Left kidney (tissue), 2 donors: ENCODE measurements around the gene U2AF1L4. TPM values are rescaled to one million over a fixed set of nuclear protein-coding genes. Genes with fewer than 3 reads are reported as not detected.

Experiments used
- DNase-seq: peaks from one replicate; pipeline ENCODE4 v3.0.0-alpha.2; 2013
- polyA plus RNA-seq: library from polyadenylated mRNA; unstranded; fragments of 120-200 nt; gene quantifications from one replicate; pipeline ENCODE4 v1.2.1, GENCODE V29; 2013; ENCODE audit not compliant: insufficient read length

The U2AF1L4 gene
- polyA plus RNA-seq, 1 donor, result 19.0 TPM

DNA sequence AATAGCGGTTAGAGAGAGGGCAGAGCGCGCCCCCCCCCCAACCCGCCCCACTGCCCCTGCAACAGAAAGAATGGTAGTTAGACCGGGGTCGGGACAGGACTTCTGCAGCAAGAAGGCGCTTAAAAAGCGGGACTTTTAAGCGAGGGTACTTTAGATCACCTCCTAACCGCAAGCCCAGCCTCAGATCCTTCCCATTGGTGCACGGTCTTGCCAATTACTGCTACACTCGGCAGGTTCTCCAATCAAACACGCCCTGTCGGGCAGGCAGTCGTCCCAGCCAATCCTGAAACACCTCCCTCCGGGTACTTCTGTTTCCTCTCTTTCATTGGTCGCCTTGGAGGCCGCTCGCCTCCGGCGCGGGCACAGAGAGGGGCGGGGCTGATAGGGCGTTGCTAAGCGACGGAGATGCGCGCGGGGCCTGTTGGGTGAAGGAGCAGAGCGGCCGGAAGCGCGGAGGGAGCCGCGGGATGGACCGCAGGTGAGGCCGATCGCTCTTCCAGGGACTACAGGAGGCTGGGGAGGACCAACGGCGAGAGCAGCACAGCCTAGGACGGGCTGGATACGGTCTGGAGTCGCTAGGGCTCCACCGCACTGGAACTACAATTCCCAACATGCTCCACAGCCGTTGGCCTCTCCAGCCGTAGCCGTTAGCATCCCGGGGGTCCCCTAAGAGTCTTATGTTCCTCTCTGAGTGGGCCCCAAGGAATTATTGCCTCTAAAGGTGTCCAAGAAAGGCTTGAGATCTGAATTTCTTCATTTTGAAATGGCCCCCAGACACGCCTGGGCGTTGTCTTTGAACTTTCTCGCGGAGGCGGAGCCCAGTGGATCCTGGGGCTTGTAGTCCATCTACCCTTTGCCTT, 12.8 kb upstream of the U2AF1L4 start, which contains the start of gene PROSER3:
PROSER3 (plus strand) TSS at position 428 of the 860 bp plus-strand sequence; CDS start at position 468, 40 bp downstream.
- DNase-seq, result peak; percentile 99

DNA sequence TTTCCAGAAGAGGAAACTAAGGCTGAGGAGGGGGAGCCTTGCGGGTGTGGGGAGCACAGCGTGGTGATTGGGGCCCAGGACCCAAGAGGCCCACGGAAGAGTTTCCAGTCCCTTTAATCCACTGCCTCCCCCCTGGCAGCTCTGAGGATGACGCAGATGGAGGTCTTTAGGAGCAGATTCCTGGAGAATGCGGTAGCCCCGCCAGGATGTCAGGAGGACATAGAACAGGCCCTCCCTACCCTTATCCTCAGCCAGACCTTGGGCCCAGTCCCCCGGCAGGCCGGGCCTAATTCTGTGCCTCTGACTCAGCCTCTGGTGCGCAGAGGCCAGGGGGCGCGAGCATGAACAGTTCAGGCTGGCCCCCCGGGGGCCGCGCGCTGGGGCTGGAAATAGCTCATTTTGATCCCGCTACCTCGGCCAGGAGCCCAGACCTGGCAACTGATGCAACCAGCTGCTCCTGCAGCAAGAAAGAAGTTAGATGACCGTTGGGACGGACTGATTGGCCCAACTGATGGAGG, 12.1 kb upstream of the U2AF1L4 start:
- peak; percentile 52 for DNase-seq

- DNase-seq, result peak; percentile 31
Observed at GRCh38 chr19:35756377-35757230, 11.4 kb upstream of the U2AF1L4 start, which contains the start of gene HSPB6. Gene HSPB6 (minus strand): TSS chr19:35757029. CDS start chr19:35757008, 21 bp downstream.

DNA sequence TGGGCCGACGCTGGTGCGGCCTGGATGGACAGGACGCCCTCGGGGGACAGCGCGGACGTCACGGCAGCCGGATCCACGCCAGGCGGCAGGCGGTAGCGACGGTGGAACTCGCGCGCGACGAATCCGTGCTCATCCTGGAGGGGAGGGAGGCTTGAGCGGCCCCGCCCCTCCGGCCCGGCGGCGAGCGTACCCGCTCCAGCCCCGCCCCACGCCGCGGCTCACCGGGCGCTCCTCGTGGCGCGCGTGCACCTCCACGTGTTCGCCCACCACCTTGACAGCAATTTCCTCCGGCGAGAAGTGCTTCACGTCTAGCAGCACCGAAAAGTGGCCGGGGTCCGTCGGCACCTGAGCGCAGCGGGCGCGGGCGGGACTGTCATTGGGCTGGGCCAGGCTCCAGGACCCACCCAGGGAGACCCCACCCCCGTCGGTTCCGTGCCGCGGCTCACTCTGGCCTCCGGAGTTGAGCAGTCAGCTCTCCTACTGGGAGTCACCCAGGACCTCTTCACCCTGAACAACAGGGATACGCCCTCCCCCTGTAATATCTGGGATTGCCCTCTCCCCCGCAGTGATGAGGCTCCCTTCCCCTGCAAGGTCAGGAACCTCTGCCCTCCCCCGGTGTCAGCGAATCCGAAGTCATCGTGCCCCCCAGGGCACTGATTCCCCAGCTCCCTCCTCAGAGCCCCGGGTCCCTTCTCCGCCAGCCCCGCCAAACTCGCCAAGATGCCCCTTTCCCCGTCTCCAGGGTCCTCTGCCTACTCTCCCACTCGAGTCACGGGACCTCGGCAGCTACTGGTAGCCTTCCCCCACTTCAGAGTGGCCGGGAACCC, 10.5 kb upstream of the U2AF1L4 start:
- DNase-seq, result no peak

- no peak for DNase-seq
Observed at GRCh38 chr19:35755131-35755549, 9.9 kb upstream of the U2AF1L4 start.

DNA sequence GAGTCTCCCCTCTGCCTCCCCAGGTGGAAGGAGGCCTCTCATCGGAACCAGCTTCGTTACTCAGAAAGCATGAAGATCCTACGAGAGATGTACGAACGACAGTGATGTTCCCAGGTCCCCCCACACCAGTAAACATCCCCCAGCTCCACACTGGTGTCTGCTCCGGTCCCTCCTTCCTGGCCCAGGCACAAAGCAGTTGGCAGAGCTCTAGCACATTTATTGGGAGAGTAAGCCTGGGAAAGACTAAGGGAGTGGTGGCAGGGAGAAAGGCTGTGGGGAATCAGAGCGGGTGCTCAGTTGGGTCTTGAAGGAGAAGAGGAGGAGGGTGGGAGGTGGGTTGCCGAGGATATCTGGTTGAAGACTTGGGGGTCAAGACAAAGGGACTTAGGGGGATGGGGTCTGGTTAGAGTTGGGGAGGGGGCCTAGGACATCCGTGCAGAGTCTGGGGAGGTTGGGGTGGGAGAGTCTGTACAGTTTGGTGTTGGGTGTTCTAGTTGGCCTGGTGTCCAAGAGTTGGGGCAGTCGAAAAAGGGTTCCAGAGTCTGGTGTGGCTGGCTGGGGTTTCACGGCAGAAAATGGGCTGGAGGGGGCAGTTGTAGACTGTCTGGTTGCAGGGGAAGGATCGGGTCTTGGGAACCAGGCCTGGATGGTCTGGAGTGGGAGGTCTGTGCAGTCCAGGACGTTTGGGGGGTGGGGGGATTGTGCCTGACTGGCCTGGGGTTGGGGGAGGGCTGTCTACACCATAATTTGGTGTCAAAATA, 9.3 kb upstream of the U2AF1L4 start:
- no peak for DNase-seq

GRCh38 chr19:35753634-35754369, 8.6 kb upstream of the U2AF1L4 start:
- no peak for DNase-seq

DNA sequence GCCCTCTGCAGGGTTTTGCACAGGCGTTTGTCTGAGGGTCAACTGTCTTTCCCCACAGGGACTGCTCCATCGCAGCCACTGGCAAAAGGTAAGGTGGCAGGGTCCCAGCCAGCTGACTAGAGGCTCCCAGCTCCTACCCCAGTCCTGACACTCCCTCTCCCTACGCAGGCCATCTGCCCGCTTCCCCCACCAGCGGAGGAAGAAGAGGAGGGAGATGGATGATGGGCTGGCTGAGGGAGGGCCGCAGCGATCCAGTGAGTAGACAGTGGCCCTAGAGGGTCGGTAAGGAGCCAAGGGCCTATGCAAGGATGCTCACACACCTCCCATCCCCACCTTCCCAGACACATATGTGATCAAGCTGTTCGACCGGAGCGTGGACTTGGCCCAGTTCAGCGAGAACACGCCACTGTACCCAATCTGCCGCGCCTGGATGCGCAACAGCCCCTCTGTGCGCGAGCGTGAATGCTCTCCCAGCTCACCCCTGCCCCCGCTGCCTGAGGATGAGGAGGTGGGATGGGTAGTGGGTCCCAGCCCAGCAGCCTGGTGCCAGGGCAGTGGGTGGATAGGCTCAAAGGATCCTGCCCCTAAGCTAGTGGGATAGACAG, 7.6 kb upstream of the U2AF1L4 start:
- no peak for DNase-seq

DNA sequence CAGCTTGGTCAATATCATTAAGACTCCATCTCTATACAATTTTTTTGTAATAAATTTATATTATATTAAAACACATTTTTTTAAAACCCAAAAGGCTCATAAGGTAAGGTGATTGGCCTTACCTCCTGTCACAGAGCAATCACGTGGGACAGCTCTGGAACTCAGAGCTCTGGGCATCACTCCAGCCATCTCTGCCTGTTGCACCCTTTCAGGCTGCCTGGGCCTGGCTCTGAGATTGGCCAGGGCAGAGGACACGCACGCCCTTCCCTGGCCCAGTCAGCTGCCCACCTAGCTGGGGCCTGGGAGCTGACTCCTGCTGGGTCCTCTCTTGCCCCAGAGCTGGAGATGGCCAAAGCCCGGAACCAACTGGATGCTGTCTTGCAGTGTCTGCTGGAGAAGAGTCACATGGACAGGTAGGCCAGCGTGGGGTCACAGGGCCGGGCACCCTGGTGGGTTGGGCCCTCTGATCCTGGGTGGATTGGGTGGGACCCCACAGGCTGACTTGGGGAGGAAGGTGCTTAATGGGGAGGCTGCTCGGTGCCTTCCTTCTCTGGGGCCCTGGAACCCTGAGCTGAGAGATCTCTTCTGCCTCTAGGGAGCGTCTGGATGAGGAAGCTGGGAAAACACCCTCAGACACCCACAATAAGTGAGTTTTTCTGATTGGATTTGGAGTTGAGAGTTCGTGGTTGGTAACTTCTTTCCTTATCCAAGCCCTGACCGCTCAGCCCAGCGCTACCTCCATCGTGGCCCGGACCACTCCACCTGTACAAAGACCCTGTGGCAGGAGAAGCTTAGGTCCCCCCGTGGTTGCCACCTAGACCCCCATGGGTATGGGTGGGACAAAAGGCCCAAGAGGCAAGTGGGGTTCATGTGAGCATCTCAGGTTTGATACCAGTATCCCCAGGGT, 6.9 kb upstream of the U2AF1L4 start:
- DNase-seq, result no peak

DNA sequence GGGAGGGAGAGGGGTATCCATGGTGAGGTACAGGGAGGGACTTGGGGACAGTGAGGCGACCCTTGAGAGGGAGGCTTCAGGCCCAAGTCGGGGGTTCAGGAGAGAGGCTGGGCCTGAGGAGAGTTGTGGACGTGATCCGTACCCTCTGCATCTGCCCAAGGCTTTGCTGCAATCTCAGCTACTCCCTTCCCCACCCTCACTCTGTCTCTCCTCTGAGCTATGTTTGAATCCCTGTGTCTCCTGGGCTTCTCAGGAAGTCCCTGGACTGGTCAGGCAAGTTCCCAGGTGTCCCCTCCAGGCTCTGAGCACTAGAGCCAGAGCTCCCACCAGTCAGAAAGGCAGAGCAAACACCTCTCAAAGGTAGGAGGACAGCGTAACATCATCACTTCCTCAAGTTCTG, 4.9 kb upstream of the U2AF1L4 start:
- DNase-seq, result no peak

DNA sequence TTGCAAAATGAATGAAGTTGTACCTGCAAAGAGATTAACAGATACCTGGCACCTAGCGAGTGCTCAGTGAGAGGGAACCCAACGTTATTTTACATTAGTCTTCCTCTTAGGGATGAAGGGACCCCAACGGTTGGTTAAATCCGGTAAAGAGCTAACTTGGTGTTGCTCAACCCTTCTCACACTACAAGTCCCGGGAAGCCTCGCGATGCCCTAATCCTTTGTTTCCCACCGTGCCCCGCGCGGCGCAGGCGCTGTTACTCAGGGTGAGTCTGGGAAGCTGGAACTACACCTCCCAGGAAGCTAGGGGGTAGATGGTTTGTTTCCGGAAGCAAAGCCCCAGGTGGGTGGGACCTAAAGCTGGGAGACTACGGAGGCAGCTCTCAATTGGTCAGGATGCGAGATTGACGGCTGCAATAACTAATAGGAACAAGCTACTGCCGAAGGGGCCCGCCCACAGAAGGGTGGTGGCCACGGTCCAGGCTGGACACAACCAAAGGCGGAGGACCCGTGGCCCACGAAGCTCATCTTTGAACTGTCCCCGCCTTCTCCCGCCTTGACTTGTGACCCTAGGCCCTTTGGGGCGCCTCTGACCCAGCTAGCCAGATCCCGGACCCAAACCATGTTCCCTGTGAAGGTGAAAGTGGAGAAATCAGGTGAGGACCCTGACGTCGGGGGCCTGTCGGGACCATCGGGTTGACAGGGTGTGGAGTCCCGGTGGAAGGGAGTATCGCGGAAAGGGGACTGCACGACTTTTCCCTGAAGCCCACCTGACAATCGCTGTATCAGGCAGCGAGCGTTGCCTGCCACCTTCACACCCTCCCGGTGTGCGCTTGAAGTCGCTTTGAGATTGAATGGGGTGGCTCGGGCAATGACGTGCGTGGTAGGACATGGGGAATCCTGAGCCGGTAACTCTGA, 3.1 kb upstream of the U2AF1L4 start, which contains the start of gene LIN37:
LIN37 (plus strand) TSS at position 471 of the 915 bp plus-strand sequence; CDS start at position 620, 149 bp downstream.
- DNase-seq, result peak; percentile 99

- DNase-seq, result no peak
Observed at GRCh38 chr19:35746531-35746930, 1.3 kb upstream of the U2AF1L4 start.

GRCh38 chr19:35746087-35746462, 857 bp upstream of the U2AF1L4 start:
- no peak for DNase-seq

DNA sequence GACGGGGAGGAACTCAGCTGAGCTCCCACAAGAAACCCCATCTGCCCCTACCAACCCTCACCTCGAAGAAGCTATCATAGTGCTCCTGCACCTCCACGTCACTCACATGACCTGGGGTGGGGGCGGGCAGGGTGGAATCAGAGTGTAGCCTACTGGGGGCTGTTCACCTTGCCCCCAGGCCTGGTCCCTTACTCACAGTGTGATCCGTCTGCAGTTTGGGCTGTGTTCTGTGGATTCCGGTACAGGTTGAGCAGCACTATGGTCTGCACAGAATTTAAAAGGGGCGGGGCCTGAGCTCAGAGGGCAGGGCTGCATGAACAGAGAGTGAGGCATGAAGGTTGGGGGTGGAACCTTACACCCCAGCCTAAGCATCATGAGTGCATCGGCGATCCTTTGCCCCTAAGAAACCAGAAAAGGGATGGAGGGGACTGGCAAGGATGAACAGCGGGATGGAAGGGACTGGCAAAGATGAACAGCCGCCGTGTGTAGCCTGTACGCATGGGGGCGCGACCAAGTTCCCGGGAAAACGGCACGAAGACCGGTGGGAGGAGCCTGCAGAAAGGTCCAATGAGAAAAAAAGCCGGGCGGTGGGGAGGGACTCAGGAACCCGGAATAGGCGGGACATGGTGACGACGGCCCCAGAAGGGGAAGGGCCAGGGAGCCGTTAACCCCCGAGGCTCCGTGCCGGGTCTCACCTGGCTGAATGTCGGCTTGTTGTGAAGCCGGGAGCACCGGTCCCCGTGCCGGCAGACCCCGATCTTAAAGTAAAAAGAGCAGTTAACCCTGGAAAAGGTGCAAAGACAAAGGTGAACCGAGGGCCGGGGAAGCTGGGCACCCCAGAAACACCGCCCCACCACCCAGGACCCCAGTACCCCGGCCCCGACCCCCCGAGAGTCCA, 539 bp downstream of the U2AF1L4 start:
- DNase-seq, result peak; percentile 96

- DNase-seq, result no peak
Observed at GRCh38 chr19:35743640-35744429, 1.4 kb downstream of the U2AF1L4 start.
